ENCODE results near the gene ZC3H12C.

DNA sequence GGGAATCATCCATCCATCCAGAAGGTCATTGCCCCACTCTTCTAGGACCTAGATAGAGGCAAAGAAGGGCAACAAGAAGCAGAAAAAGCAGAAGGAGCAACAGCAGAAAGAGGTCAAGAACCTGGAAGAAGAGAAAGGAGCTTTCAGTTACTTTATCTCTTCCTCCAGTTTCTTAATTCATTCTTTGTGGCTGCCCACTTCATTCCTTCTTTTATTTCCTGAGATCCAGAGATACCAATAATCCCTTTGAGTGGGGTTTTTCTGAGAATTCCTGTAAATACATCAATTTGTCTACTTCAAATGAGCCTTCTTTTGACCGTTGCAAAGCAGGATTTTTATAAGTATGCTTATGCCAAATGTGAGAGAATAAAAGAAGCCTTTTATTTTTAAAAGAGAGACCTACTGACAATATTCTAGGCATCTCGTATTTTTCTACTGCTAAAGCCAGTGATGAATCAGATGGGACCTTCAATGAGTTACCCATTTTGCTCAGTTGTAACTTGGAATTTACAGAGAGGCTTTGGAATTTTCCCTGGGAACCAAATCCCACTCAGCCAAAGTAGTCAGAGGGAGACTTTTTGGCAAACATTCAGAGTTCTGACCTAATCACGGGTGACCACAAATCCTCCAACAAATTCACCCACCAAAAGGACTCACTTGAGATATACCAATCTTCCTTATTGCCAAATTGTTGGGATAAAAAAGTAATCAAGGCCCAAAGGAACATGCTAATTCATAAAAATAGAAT lies 54.9 kb downstream of the ZC3H12C start:
- TF ChIP-seq NFYA (IDR thresholded peaks at IDR 0.05; ENCODE audit: borderline replicate concordance, low read depth, low read length) = no peak
- TF ChIP-seq STAT1 (conservative IDR thresholded peaks at IDR 0.05) = no peak
- TF ChIP-seq, protein P1, sequence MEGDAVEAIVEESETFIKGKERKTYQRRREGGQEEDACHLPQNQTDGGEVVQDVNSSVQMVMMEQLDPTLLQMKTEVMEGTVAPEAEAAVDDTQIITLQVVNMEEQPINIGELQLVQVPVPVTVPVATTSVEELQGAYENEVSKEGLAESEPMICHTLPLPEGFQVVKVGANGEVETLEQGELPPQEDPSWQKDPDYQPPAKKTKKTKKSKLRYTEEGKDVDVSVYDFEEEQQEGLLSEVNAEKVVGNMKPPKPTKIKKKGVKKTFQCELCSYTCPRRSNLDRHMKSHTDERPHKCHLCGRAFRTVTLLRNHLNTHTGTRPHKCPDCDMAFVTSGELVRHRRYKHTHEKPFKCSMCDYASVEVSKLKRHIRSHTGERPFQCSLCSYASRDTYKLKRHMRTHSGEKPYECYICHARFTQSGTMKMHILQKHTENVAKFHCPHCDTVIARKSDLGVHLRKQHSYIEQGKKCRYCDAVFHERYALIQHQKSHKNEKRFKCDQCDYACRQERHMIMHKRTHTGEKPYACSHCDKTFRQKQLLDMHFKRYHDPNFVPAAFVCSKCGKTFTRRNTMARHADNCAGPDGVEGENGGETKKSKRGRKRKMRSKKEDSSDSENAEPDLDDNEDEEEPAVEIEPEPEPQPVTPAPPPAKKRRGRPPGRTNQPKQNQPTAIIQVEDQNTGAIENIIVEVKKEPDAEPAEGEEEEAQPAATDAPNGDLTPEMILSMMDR (IDR thresholded peaks at IDR 0.05 in 2 of 3, conservative IDR thresholded peaks at IDR 0.05 in 1 of 3; ENCODE audit: control insufficient read depth in 2 of 3, extremely low read depth in 1 of 3, insufficient read depth in 1 of 3, low read depth in 3 of 3, low read length in 3 of 3) = no peak
- no peak for TF ChIP-seq PAX8 (IDR thresholded peaks at IDR 0.05)
- TF ChIP-seq MYC (IDR thresholded peaks at IDR 0.05; ENCODE audit: insufficient read depth, insufficient read length, insufficient replicate concordance, low read length, severe bottlenecking) = no peak
- no peak for TF ChIP-seq SIX5 (IDR thresholded peaks at IDR 0.05; ENCODE audit: low read depth, low read length, severe bottlenecking)
- TF ChIP-seq, protein P2, sequence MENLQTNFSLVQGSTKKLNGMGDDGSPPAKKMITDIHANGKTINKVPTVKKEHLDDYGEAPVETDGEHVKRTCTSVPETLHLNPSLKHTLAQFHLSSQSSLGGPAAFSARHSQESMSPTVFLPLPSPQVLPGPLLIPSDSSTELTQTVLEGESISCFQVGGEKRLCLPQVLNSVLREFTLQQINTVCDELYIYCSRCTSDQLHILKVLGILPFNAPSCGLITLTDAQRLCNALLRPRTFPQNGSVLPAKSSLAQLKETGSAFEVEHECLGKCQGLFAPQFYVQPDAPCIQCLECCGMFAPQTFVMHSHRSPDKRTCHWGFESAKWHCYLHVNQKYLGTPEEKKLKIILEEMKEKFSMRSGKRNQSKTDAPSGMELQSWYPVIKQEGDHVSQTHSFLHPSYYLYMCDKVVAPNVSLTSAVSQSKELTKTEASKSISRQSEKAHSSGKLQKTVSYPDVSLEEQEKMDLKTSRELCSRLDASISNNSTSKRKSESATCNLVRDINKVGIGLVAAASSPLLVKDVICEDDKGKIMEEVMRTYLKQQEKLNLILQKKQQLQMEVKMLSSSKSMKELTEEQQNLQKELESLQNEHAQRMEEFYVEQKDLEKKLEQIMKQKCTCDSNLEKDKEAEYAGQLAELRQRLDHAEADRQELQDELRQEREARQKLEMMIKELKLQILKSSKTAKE (IDR thresholded peaks at IDR 0.05; ENCODE audit: low read depth, poor library complexity, severe bottlenecking) = no peak
- no peak for TF ChIP-seq ESRRA (IDR thresholded peaks at IDR 0.05; ENCODE audit: low read length)
- TF ChIP-seq, protein P3, sequence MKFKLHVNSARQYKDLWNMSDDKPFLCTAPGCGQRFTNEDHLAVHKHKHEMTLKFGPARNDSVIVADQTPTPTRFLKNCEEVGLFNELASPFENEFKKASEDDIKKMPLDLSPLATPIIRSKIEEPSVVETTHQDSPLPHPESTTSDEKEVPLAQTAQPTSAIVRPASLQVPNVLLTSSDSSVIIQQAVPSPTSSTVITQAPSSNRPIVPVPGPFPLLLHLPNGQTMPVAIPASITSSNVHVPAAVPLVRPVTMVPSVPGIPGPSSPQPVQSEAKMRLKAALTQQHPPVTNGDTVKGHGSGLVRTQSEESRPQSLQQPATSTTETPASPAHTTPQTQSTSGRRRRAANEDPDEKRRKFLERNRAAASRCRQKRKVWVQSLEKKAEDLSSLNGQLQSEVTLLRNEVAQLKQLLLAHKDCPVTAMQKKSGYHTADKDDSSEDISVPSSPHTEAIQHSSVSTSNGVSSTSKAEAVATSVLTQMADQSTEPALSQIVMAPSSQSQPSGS (IDR thresholded peaks at IDR 0.05; ENCODE audit: low read length) = no peak
- TF ChIP-seq, protein P4, sequence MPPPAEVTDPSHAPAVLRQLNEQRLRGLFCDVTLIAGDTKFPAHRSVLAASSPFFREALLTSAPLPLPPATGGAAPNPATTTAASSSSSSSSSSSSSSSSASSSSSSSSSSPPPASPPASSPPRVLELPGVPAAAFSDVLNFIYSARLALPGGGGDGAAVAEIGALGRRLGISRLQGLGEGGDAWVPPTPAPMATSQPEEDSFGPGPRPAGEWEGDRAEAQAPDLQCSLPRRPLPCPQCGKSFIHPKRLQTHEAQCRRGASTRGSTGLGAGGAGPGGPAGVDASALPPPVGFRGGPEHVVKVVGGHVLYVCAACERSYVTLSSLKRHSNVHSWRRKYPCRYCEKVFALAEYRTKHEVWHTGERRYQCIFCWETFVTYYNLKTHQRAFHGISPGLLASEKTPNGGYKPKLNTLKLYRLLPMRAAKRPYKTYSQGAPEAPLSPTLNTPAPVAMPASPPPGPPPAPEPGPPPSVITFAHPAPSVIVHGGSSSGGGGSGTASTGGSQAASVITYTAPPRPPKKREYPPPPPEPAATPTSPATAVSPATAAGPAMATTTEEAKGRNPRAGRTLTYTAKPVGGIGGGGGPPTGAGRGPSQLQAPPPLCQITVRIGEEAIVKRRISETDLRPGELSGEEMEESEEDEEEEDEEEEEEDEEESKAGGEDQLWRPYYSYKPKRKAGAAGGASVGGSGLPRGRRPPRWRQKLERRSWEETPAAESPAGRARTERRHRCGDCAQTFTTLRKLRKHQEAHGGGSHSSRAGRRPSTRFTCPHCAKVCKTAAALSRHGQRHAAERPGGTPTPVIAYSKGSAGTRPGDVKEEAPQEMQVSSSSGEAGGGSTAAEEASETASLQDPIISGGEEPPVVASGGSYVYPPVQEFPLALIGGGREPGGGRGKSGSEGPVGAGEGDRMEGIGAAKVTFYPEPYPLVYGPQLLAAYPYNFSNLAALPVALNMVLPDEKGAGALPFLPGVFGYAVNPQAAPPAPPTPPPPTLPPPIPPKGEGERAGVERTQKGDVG (CRISPR knock-in tag; IDR thresholded peaks at IDR 0.05) = no peak
- no peak for TF ChIP-seq HCFC1 (IDR thresholded peaks at IDR 0.05; ENCODE audit: low read length)
- TF ChIP-seq, protein P5, sequence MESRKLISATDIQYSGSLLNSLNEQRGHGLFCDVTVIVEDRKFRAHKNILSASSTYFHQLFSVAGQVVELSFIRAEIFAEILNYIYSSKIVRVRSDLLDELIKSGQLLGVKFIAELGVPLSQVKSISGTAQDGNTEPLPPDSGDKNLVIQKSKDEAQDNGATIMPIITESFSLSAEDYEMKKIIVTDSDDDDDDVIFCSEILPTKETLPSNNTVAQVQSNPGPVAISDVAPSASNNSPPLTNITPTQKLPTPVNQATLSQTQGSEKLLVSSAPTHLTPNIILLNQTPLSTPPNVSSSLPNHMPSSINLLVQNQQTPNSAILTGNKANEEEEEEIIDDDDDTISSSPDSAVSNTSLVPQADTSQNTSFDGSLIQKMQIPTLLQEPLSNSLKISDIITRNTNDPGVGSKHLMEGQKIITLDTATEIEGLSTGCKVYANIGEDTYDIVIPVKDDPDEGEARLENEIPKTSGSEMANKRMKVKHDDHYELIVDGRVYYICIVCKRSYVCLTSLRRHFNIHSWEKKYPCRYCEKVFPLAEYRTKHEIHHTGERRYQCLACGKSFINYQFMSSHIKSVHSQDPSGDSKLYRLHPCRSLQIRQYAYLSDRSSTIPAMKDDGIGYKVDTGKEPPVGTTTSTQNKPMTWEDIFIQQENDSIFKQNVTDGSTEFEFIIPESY (IDR thresholded peaks at IDR 0.05) = no peak
